H1 (cell line): ENCODE data around the gene TMEM86B. TPM values are rescaled to one million over a fixed set of nuclear protein-coding genes. Genes with fewer than 3 reads are reported as not detected.

ENCODE experiments used
- CTCF ChIA-PET: fragments of 300-600 bp; sonication (Branson Sonifier 250); formaldehyde crosslinking; loops from one replicate; lab custom pipeline; 2021; ENCODE audit not compliant: partially characterized antibody; lab: Charles Lee
- POLR2A ChIA-PET: fragments of 300-600 bp; sonication (Branson Sonifier 250); formaldehyde crosslinking; loops from one replicate; lab custom pipeline; 2021; ENCODE audit warnings: inconsistent platforms; ENCODE audit not compliant: partially characterized antibody; lab: Charles Lee
- DNase-seq, 2 experiments: peaks; one replicate each; pipeline versions ENCODE4 v3.0.0 to v3.0.0-alpha.2; 2010 to 2022; ENCODE audit warnings: low spot score in 2 of 2, low read depth in 1 of 2, mixed read lengths in 1 of 2
- FAIRE-seq: peaks from 2 replicates; lab custom pipeline; 2011; peaks lifted over from hg19 to GRCh38; lab: Jason Lieb, UNC
- H2AFZ ChIP-seq: 2 replicates; pipeline ENCODE4 v1.8.1; 2012; ENCODE audit warnings: low read length, inconsistent platforms
- H2AK5ac ChIP-seq: 2 replicates; pipeline ENCODE4 v1.6.1; 2013; ENCODE audit warnings: low read depth, low read length
- H2BK120ac ChIP-seq: replicated peaks from 2 replicates; pipeline ENCODE3; 2013; ENCODE audit warnings: low read depth, low read length, inconsistent platforms
- H2BK12ac ChIP-seq: 2 replicates; pipeline ENCODE4 v1.6.1; 2013; ENCODE audit warnings: low read depth, low read length
- H2BK15ac ChIP-seq: 2 replicates; pipeline ENCODE4 v1.6.1; 2013; ENCODE audit warnings: low read length
- H2BK20ac ChIP-seq: 2 replicates; pipeline ENCODE4 v1.6.1; 2013; ENCODE audit warnings: low read length
- H2BK5ac ChIP-seq: 2 replicates; pipeline ENCODE4 v1.6.1; 2013; ENCODE audit warnings: low read depth, low read length
- H3K14ac ChIP-seq: 2 replicates; pipeline ENCODE4 v1.6.1; 2013; ENCODE audit warnings: inconsistent platforms; ENCODE audit not compliant: insufficient read length
- H3K18ac ChIP-seq: 2 replicates; pipeline ENCODE4 v1.6.1; 2013; ENCODE audit warnings: low read length; ENCODE audit errors: extremely low read depth
- H3K23ac ChIP-seq: 2 replicates; pipeline ENCODE4 v1.6.1; 2013; ENCODE audit warnings: inconsistent platforms; ENCODE audit not compliant: insufficient read length
- H3K23me2 ChIP-seq: 2 replicates; pipeline ENCODE4 v1.6.1; 2013; ENCODE audit warnings: low read depth, low read length
- H3K27ac ChIP-seq: 2 replicates; pipeline ENCODE4 v1.6.1; 2011; ENCODE audit warnings: low read depth, low read length, inconsistent platforms
- H3K27me3 ChIP-seq, 4 experiments: replicated peaks in 1 of 4; 1 replicate in 1 of 4; 2 replicates in 3 of 4; pipeline versions ENCODE4 v1.6.1 to v1.8.1; 2011 to 2013; ENCODE audit warnings: low read length in 3 of 4, mild to moderate bottlenecking in 3 of 4, inconsistent platforms in 2 of 4, mixed read lengths in 2 of 4, moderate library complexity in 1 of 4; ENCODE audit not compliant: control insufficient read depth in 3 of 4, insufficient read depth in 3 of 4; ENCODE audit errors: extremely low read depth in 1 of 4
- H3K36me3 ChIP-seq, 4 experiments: 2 replicates each; pipeline versions ENCODE4 v1.6.1 to v1.8.1; 2011 to 2013; ENCODE audit warnings: mild to moderate bottlenecking in 4 of 4, low read length in 3 of 4, moderate library complexity in 2 of 4, control low read depth in 1 of 4, inconsistent platforms in 1 of 4; ENCODE audit not compliant: insufficient read depth in 4 of 4, control insufficient read depth in 2 of 4
- H3K4ac ChIP-seq: replicated peaks from 2 replicates; pipeline ENCODE3; 2013; ENCODE audit warnings: low read length, low read depth, mixed read lengths, inconsistent platforms; ENCODE audit not compliant: insufficient read length
- H3K4me1 ChIP-seq, 4 experiments: replicated peaks in 1 of 4; 1 replicate in 1 of 4; 2 replicates in 3 of 4; pipeline versions ENCODE4 v1.6.1 to v1.8.1; 2011 to 2013; ENCODE audit warnings: low read length in 3 of 4, inconsistent platforms in 2 of 4, mixed read lengths in 1 of 4; ENCODE audit not compliant: insufficient read depth in 4 of 4, control insufficient read depth in 3 of 4
- H3K4me2 ChIP-seq, 2 experiments: 2 replicates each; pipeline versions ENCODE4 v1.6.1 to v1.8.1; 2011 to 2013; ENCODE audit warnings: low read depth in 2 of 2, low read length in 2 of 2, control low read depth in 1 of 2, inconsistent platforms in 1 of 2, mild to moderate bottlenecking in 1 of 2; ENCODE audit not compliant: insufficient read depth in 1 of 2
- H3K4me3 ChIP-seq, 4 experiments: fragments of 200-600, 300-600 bp in 1 of 4; sonication (generic), shearing (Covaris generic), sonication (Bioruptor Twin) in 1 of 4; 2 replicates each; pipeline versions ENCODE4 v1.5.1 to v1.8.1; 2011 to 2016; ENCODE audit warnings: low read length in 4 of 4, low read depth in 3 of 4, control low read depth in 2 of 4, inconsistent platforms in 2 of 4, mild to moderate bottlenecking in 2 of 4, mixed read lengths in 1 of 4, moderate library complexity in 1 of 4; ENCODE audit not compliant: insufficient read depth in 2 of 4; ENCODE audit errors: extremely low read depth in 1 of 4
- H3K56ac ChIP-seq: replicated peaks from 2 replicates; pipeline ENCODE3; 2013; ENCODE audit warnings: low read depth, mild to moderate bottlenecking, mixed read lengths, low read length, inconsistent platforms; ENCODE audit not compliant: insufficient read length
- H3K79me1 ChIP-seq: 2 replicates; pipeline ENCODE4 v1.6.1; 2013; ENCODE audit warnings: low read depth, low read length, control low read depth
- H3K79me2 ChIP-seq, 2 experiments: 2 replicates each; pipeline versions ENCODE4 v1.6.1 to v1.8.1; 2012 to 2013; ENCODE audit warnings: low read length in 2 of 2, mild to moderate bottlenecking in 2 of 2, inconsistent platforms in 1 of 2; ENCODE audit not compliant: insufficient read depth in 2 of 2, control insufficient read depth in 1 of 2
- H3K9ac ChIP-seq, 4 experiments: replicated peaks in 1 of 4; 1 replicate in 1 of 4; 2 replicates in 3 of 4; pipeline versions ENCODE4 v1.6.1 to v1.8.1; 2011 to 2013; ENCODE audit warnings: low read depth in 3 of 4, low read length in 3 of 4, control low read depth in 2 of 4, mild to moderate bottlenecking in 2 of 4, moderate library complexity in 2 of 4, inconsistent platforms in 1 of 4; ENCODE audit errors: extremely low read depth in 1 of 4
- H3K9me3 ChIP-seq, 2 experiments: 2 replicates each; pipeline versions ENCODE4 v1.6.1 to v1.8.1; 2012 to 2013; ENCODE audit warnings: mild to moderate bottlenecking in 2 of 2, moderate library complexity in 2 of 2, control low read depth in 1 of 2, inconsistent platforms in 1 of 2, low read depth in 1 of 2, low read length in 1 of 2, mixed read lengths in 1 of 2; ENCODE audit not compliant: insufficient read depth in 2 of 2
- H4K20me1 ChIP-seq, 2 experiments: replicated peaks in 1 of 2; 2 replicates each; pipeline versions ENCODE3 to v1.8.1; 2011 to 2013; ENCODE audit warnings: inconsistent platforms in 2 of 2, low read length in 2 of 2, mild to moderate bottlenecking in 1 of 2; ENCODE audit not compliant: insufficient read depth in 2 of 2, control insufficient read depth in 1 of 2
- H4K5ac ChIP-seq: 2 replicates; pipeline ENCODE4 v1.6.1; 2013; ENCODE audit warnings: low read length, low read depth, mixed read lengths, inconsistent platforms; ENCODE audit not compliant: insufficient read length
- H4K8ac ChIP-seq: 2 replicates; pipeline ENCODE4 v1.8.0; 2013; ENCODE audit warnings: mild to moderate bottlenecking, moderate library complexity, low read length, inconsistent platforms; ENCODE audit not compliant: insufficient read depth; ENCODE audit errors: extremely low read depth
- H4K91ac ChIP-seq: replicated peaks from 2 replicates; pipeline ENCODE3; 2013; ENCODE audit warnings: low read length, mixed read lengths, inconsistent platforms; ENCODE audit not compliant: insufficient read length
- RBBP5 ChIP-seq: IDR thresholded peaks from 2 replicates; pipeline ENCODE4 v1.7.1; 2012; ENCODE audit warnings: low read depth, mild to moderate bottlenecking, inconsistent platforms, low read length, moderate library complexity, borderline replicate concordance
- WGBS, 2 experiments: shearing (Covaris generic) in 1 of 2; methylation state at CpG; one replicate each; pipeline versions ENCODE4 v1.1.6 to v1.1.7; 2013 to 2015; ENCODE audit warnings: low lambda C conversion rate in 2 of 2, mixed read lengths in 2 of 2, inconsistent platforms in 1 of 2, low coverage in 1 of 2, missing lambda C conversion rate in 1 of 2; ENCODE audit not compliant: insufficient replicate concordance in 2 of 2, insufficient coverage in 1 of 2, insufficient read length in 1 of 2; ENCODE audit errors: extremely low coverage in 1 of 2, missing lambda C conversion rate in 1 of 2; 5-methylcytosine and 5-hydroxymethylcytosine counted together
- long read RNA-seq, 2 experiments: library from RNA in 1 of 2; library from capped mRNA in 1 of 2; stranded (forward); transcript quantifications; one replicate each; pipeline ENCODE4 v2.0.0, GENCODE V29; 2021; ENCODE audit warnings: inconsistent platforms in 1 of 2
- polyA minus RNA-seq, 3 experiments: library from RNA; depleted of rRNA, polyadenylated mRNA; stranded (reverse); fragments of >200 nt; gene quantifications; 1 replicate in 2 of 3; 2 replicates in 1 of 3; pipeline ENCODE4 v1.2.3, GENCODE V29; 2011
- polyA plus RNA-seq, 7 experiments: library from polyadenylated mRNA; depleted of rRNA in 3 of 7; stranded (reverse) in 5 of 7; unstranded in 2 of 7; fragments of >200 nt in 5 of 7; fragments of 200-250 nt in 2 of 7; gene quantifications; 1 replicate in 5 of 7; 2 replicates in 1 of 7; 4 replicates in 1 of 7; pipeline versions ENCODE4 v1.2.1 to v1.2.3, GENCODE V29; 2011 to 2013; ENCODE audit warnings: missing spikeins in 2 of 7, mixed read lengths in 2 of 7
- total RNA-seq: library from RNA; stranded (reverse); fragmentation: NEBNext Ultra II Directional; extraction: Animal tissue kit (Norgen Biotek cat#: 25700); gene quantifications from 2 replicates; pipeline ENCODE4 v1.2.1, GENCODE V29; 2021

Gene TMEM86B, protein sequence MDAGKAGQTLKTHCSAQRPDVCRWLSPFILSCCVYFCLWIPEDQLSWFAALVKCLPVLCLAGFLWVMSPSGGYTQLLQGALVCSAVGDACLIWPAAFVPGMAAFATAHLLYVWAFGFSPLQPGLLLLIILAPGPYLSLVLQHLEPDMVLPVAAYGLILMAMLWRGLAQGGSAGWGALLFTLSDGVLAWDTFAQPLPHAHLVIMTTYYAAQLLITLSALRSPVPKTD
- total RNA-seq (2.0 and 2.1 TPM in 2 replicates), polyA plus RNA-seq (2011; rRNA removed) (2.9 and 4.2 TPM in 2 replicates), polyA minus RNA-seq (2011; rRNA and poly(A)+ RNA removed) (0.63 and 1.7 TPM in 2 replicates)
- polyA plus RNA-seq (2011; cell fraction: cytosol; rRNA removed): 1.6 TPM
- polyA plus RNA-seq (2011; cell fraction: nucleus; rRNA removed): 11.9 TPM
- polyA plus RNA-seq (2012, experiment 1 of 2): 0.81 to 2.9 TPM (median 2.6 TPM) in 4 replicates
- polyA plus RNA-seq (2012, experiment 2 of 2): 2.2 TPM
- polyA plus RNA-seq (2013, experiment 1 of 2): 2.2 TPM
- 1.9 TPM for polyA plus RNA-seq (2013, experiment 2 of 2)
- polyA minus RNA-seq (2011; cell fraction: cytosol; rRNA and poly(A)+ RNA removed): not detected
- polyA minus RNA-seq (2011; cell fraction: nucleus; rRNA and poly(A)+ RNA removed): 4.3 TPM
- long read RNA-seq, experiment 1, partial matches to known transcripts: 0 of 1 reads
- long read RNA-seq, experiment 1, other reads (novel, unspliced or antisense): 0 of 1 reads
- long read RNA-seq, experiment 2: 0 reads

- TF ChIP-seq RBBP5: no peak
- POLR2A ChIA-PET: interaction anchor here (0.6 to 1.9 kb wide), 3 partner anchors 31 to 179 kb away, joined by 3 to 10 read pairs (median 4); partner anchors contain the start of gene UBE2S
These were observed at the start of gene TMEM86B for GRCh38 chr19:55228403-55229031. Gene TMEM86B (minus strand): TSS chr19:55228763. CDS start chr19:55228741, 22 bp downstream.

More at GRCh38 chr19:55228403-55229031, at the start of gene TMEM86B:
- DNase-seq: no peak
- Histone ChIP-seq H3K18ac (no peak within 1 kb of the TSS), H2AK5ac (no peak within 1 kb of the TSS), H3K4me3 (no peak within 1 kb of the TSS), H4K5ac (no peak within 1 kb of the TSS), H2BK5ac (peak within 1 kb of the TSS; percentile 35; the same call in 1 of the 2 replicates), H3K9me3 (no peaks in the 10 kb centered on the region), H2BK120ac (no peak within 1 kb of the TSS), H4K91ac (no peak within 1 kb of the TSS), H3K23me2 (no peaks in the 10 kb centered on the region), H3K23ac (no peak within 1 kb of the TSS), H3K27me3 (no peaks in the 10 kb centered on the region), H3K9ac (no peak within 1 kb of the TSS), H3K14ac (no peak within 1 kb of the TSS), H4K20me1 (peaks cover 3 to 23% of the 10 kb centered on the region in 2 experiments), H3K4me2 (no peak within 1 kb of the TSS), H4K8ac (no peak within 1 kb of the TSS; the same call in 1 of the 2 replicates), H3K4ac (no peak within 1 kb of the TSS), H3K36me3 (peaks cover 5 to 16% (median 12%) of the 10 kb centered on the region in 4 experiments; a peak in 5 of 8 replicates), H3K79me2 (no peaks in the 10 kb centered on the region), H3K79me1 (no peaks in the 10 kb centered on the region; the same call in 1 of the 2 replicates), H2BK12ac (no peak within 1 kb of the TSS), H3K4me1 (no peaks in the 10 kb centered on the region), H3K56ac (no peak within 1 kb of the TSS), H2BK20ac (no peak within 1 kb of the TSS), H2BK15ac (no peak within 1 kb of the TSS), H3K27ac (no peak within 1 kb of the TSS), H2AFZ (no peak within 1 kb of the TSS)
- FAIRE-seq: no peak
- CTCF ChIA-PET: interaction anchor here (0.7 to 1.6 kb wide), 3 partner anchors 63 to 190 kb away, joined by 3 to 4 read pairs (median 4); partner anchors contain the start of gene DNAAF3
- 90% methylated on average over 10 of the region's 12 CpGs; no CpG with 5 or more reads in 1 of the 2 experiments for WGBS, 2 experiments
